ENCODE measurements around the gene SPARC. TPM values are rescaled to one million over a fixed set of nuclear protein-coding genes. Genes with fewer than 3 reads are reported as not detected.
A peak's percentile ranks its signal among the peaks of the same experiment; 100 is the strongest.

Gene SPARC
- total RNA-seq, 1 donor from 2014 or later: 539 TPM

- no peak for DNase-seq (ENCODE audit: low spot score)
- intact Hi-C loops (cut with DNase I): no loop called here
These were observed 21.8 kb downstream of the SPARC start for GRCh38 chr5:151664694-151665585.

GRCh38 chr5:151663617-151664293 is 23.0 kb downstream of the SPARC start:
- intact Hi-C loops (cut with DNase I): no loop called here
- DNase-seq (ENCODE audit: low spot score): no peak

- no peak for DNase-seq (ENCODE audit: low spot score)
- intact Hi-C loops (cut with DNase I): no loop called here
These were observed 23.9 kb downstream of the SPARC start for GRCh38 chr5:151662805-151663204.

- no peak for DNase-seq (ENCODE audit: low spot score)
- intact Hi-C loops (cut with DNase I): no loop called here
These were observed 24.6 kb downstream of the SPARC start for GRCh38 chr5:151661968-151662732.

- intact Hi-C loops (cut with DNase I): no loop called here
- no peak for DNase-seq (ENCODE audit: low spot score)
These were observed 25.9 kb downstream of the SPARC start for GRCh38 chr5:151660616-151661495.

GRCh38 chr5:151659001-151659754 is 27.5 kb downstream of the SPARC start:
- peak; percentile 92 for DNase-seq (ENCODE audit: low spot score)
- intact Hi-C loops (cut with DNase I): loop anchor here (1.0 to 5.0 kb wide), 4 partner anchors 40 to 613 kb away; no protein-coding TSS in a partner anchor

- DNase-seq (ENCODE audit: low spot score): no peak
- intact Hi-C loops (cut with DNase I): loop anchor here (5.0 kb wide), 1 partner anchor 615 kb away; no protein-coding TSS in a partner anchor
These were observed 29.6 kb downstream of the SPARC start for GRCh38 chr5:151657114-151657513.

GRCh38 chr5:151656311-151656710 is 30.4 kb downstream of the SPARC start:
- intact Hi-C loops (cut with DNase I): loop anchor here (5.0 kb wide), 1 partner anchor 616 kb away; no protein-coding TSS in a partner anchor
- no peak for DNase-seq (ENCODE audit: low spot score)

GRCh38 chr5:151651997-151652645 is 34.6 kb downstream of the SPARC start:
- peak; percentile 86 for DNase-seq (ENCODE audit: low spot score)
- intact Hi-C loops (cut with DNase I): loop anchor here (1.0 to 5.0 kb wide), 3 partner anchors 130 to 205 kb away; partner anchors contain the start of gene SLC36A1

- no peak for DNase-seq (ENCODE audit: low spot score)
- intact Hi-C loops (cut with DNase I): no loop called here
These were observed 37.7 kb downstream of the SPARC start for GRCh38 chr5:151648988-151649387.

- intact Hi-C loops (cut with DNase I): no loop called here
- no peak for DNase-seq (ENCODE audit: low spot score)
These were observed 38.6 kb downstream of the SPARC start for GRCh38 chr5:151648089-151648488.

GRCh38 chr5:151647320-151647861 is 39.3 kb downstream of the SPARC start:
- intact Hi-C loops (cut with DNase I): no loop called here
- no peak for DNase-seq (ENCODE audit: low spot score)

GRCh38 chr5:151646334-151646733 is 40.4 kb downstream of the SPARC start:
- no peak for DNase-seq (ENCODE audit: low spot score)
- intact Hi-C loops (cut with DNase I): no loop called here

- no peak for DNase-seq (ENCODE audit: low spot score)
- intact Hi-C loops (cut with DNase I): loop anchor here (5.0 kb wide), 1 partner anchor 46 kb away; no protein-coding TSS in a partner anchor
These were observed 43.3 kb downstream of the SPARC start for GRCh38 chr5:151643388-151643787.

GRCh38 chr5:151642472-151643140 is 44.1 kb downstream of the SPARC start:
- intact Hi-C loops (cut with DNase I): loop anchor here (5.0 kb wide), 1 partner anchor 45 kb away; no protein-coding TSS in a partner anchor
- DNase-seq (ENCODE audit: low spot score): no peak

- intact Hi-C loops (cut with DNase I): no loop called here
- no peak for DNase-seq (ENCODE audit: low spot score)
These were observed 48.1 kb downstream of the SPARC start for GRCh38 chr5:151638619-151639018.

GRCh38 chr5:151637676-151638075 is 49.0 kb downstream of the SPARC start:
- intact Hi-C loops (cut with DNase I): no loop called here

More at GRCh38 chr5:151637676-151638075, 49.0 kb downstream of the SPARC start:
- no peak for DNase-seq (ENCODE audit: low spot score)

All from cardiac septum (tissue), 1 donor.